K562 (cell line): Measurements from ENCODE around the gene CISD2. TPM values are rescaled to one million over a fixed set of nuclear protein-coding genes. Genes with fewer than 3 reads are reported as not detected.

Experiments used
- E2F3 ChIP-seq: fragments of 250-450 bp; sonication (Bioruptor Pico); IDR thresholded peaks from 2 replicates; pipeline ENCODE4 v1.4.0; 2020; ENCODE audit warnings: mild to moderate bottlenecking
- ELF2 ChIP-seq: fragments of 250-450 bp; sonication (Bioruptor Pico); IDR thresholded peaks from 2 replicates; pipeline ENCODE4 v1.5.0; 2021; ENCODE audit warnings: mild to moderate bottlenecking
- FOXK2 ChIP-seq, 2 experiments: fragments of 450-650 bp; IDR thresholded peaks in 1 of 2; conservative IDR thresholded peaks in 1 of 2; 2 replicates each; pipeline ENCODE4 v1.6.1; 2016; ENCODE audit warnings: low read depth in 2 of 2, mild to moderate bottlenecking in 1 of 2
- ID3 ChIP-seq, 2 experiments: fragments of 250-450 bp in 1 of 2; fragments of 450-650 bp in 1 of 2; sonication (Bioruptor Pico) in 1 of 2; IDR thresholded peaks; 2 replicates each; pipeline versions ENCODE4 v1.6.1 to v1.8.0; 2016 to 2021; ENCODE audit warnings: mild to moderate bottlenecking in 2 of 2, moderate library complexity in 2 of 2, missing compliant biosample characterization in 1 of 2, missing genetic modification characterization in 1 of 2
- ILF3 ChIP-seq: fragments of 450-650 bp; IDR thresholded peaks from 2 replicates; pipeline ENCODE4 v1.6.1; 2018; ENCODE audit warnings: antibody characterized with exemption, mild to moderate bottlenecking, moderate library complexity, borderline replicate concordance
- KDM4B ChIP-seq, 2 experiments: fragments of 450-650 bp in 1 of 2; sonication (generic) in 1 of 2; IDR thresholded peaks; 2 replicates each; pipeline ENCODE4 v1.6.1; 2016 to 2017; ENCODE audit warnings: borderline replicate concordance in 2 of 2, antibody characterized with exemption in 1 of 2, low read depth in 1 of 2, mild to moderate bottlenecking in 1 of 2
- MLX ChIP-seq, 2 experiments: fragments of 450-650 bp in 1 of 2; sonication (generic) in 1 of 2; formaldehyde crosslinking; conservative IDR thresholded peaks; 2 replicates each; pipeline versions ENCODE4 v1.4.0 to v1.8.1; 2020 to 2022; ENCODE audit warnings: mild to moderate bottlenecking in 1 of 2, missing genetic modification reagents in 1 of 2
- NRF1 ChIP-seq, 2 experiments: fragments of 450-650 bp; IDR thresholded peaks in 1 of 2; conservative IDR thresholded peaks in 1 of 2; 2 replicates each; pipeline ENCODE4 v1.6.1; 2014; ENCODE audit warnings: mild to moderate bottlenecking in 2 of 2
- PHF21A ChIP-seq: fragments of 450-650 bp; IDR thresholded peaks from 2 replicates; pipeline ENCODE4 v1.6.1; 2017; ENCODE audit warnings: low read depth, borderline replicate concordance
- PML ChIP-seq: IDR thresholded peaks from 2 replicates; pipeline ENCODE4 v1.6.1; 2012; ENCODE audit warnings: low read length, inconsistent platforms
- RAD51 ChIP-seq: fragments of 450-650 bp; IDR thresholded peaks from 2 replicates; pipeline ENCODE4 v1.7.1; 2016; ENCODE audit warnings: low read depth, mild to moderate bottlenecking, borderline replicate concordance
- SMAD4 ChIP-seq: fragments of 250-450 bp; sonication (Bioruptor Pico); conservative IDR thresholded peaks from 2 replicates; pipeline ENCODE4 v1.8.0; 2021; ENCODE audit warnings: inconsistent platforms, mild to moderate bottlenecking, moderate library complexity
- TCF3 ChIP-seq: sonication (generic); formaldehyde crosslinking; IDR thresholded peaks from 2 replicates; pipeline ENCODE4 v1.4.0; 2020; ENCODE audit warnings: mild to moderate bottlenecking, missing genetic modification reagents
- ZC3H8 ChIP-seq: fragments of 450-650 bp; IDR thresholded peaks from 2 replicates; pipeline ENCODE4 v1.6.1; 2017
- ZEB2 ChIP-seq: fragments of 450-650 bp; IDR thresholded peaks from 2 replicates; pipeline ENCODE4 v1.6.1; 2016
- ZNF511 ChIP-seq: sonication (generic); formaldehyde crosslinking; IDR thresholded peaks from 2 replicates; pipeline ENCODE4 v1.8.0; 2022; ENCODE audit warnings: mild to moderate bottlenecking, missing genetic modification reagents
- polyA plus RNA-seq, 8 experiments: library from polyadenylated mRNA; depleted of rRNA in 4 of 8; stranded (reverse) in 5 of 8; unstranded in 3 of 8; fragments of >200 nt; fragmentation: Nextera tagmentation in 2 of 8; fragmentation: Illumina TruSeq in 1 of 8; extraction: Ambion mirVana in 2 of 8; extraction: Trizol in 1 of 8; gene quantifications; 2 replicates each; pipeline versions ENCODE4 v1.2.1 to v1.2.3, GENCODE V29; 2011 to 2014; ENCODE audit warnings: inconsistent platforms in 1 of 8, missing spikeins in 1 of 8
- total RNA-seq, 7 experiments: library from RNA; depleted of rRNA in 6 of 7; stranded (reverse); fragments of >200 nt in 6 of 7; fragmentation: Illumina TruSeq in 2 of 7; extraction: Trizol in 2 of 7; gene quantifications; 2 replicates each; pipeline versions ENCODE4 v1.2.1 to v1.2.3, GENCODE V29; 2011 to 2021; ENCODE audit warnings: low replicate concordance in 1 of 7
- TF ChIP-seq, protein P1 (sequence below), 2 experiments: fragments of 200-800 bp in 1 of 2; sonication (Bioruptor generic) in 1 of 2; sonication (generic) in 1 of 2; formaldehyde crosslinking in 1 of 2; IDR thresholded peaks in 1 of 2; conservative IDR thresholded peaks in 1 of 2; 2 replicates each; pipeline versions ENCODE4 v1.5.0 to v1.6.1; 2016 to 2020; ENCODE audit warnings: missing compliant biosample characterization in 1 of 2, missing genetic modification characterization in 1 of 2, missing genetic modification reagents in 1 of 2
- TF ChIP-seq, protein P2 (sequence below), 2 experiments: IDR thresholded peaks; 2 replicates each; pipeline ENCODE4 v1.6.1; 2012; ENCODE audit warnings: improper control_type of control experiment in 2 of 2, low read depth in 2 of 2, low read length in 2 of 2, borderline replicate concordance in 1 of 2
- TF ChIP-seq, protein P3 (sequence below): sonication (generic); formaldehyde crosslinking; IDR thresholded peaks from 2 replicates; pipeline ENCODE4 v1.9.0; 2022; ENCODE audit warnings: mild to moderate bottlenecking, missing genetic modification reagents

CISD2 gene
- total and polyA plus RNA-seq, 9 of the 15 experiments (the other 6 are each of a cell fraction or from before 2014, with no cell fraction given): 37.8 to 91.4 (median 59.8) TPM

- TF ChIP-seq NRF1 (conservative IDR thresholded peaks at IDR 0.05 in 1 of 2, IDR thresholded peaks at IDR 0.05 in 1 of 2): peak; percentile 92 to 93
- TF ChIP-seq MLX (CRISPR knock-in tag; conservative IDR thresholded peaks at IDR 0.05): 0 out of 4 replicates have a peak, but pooled peaks of 1 of the 2 experiments have one; percentile 51
- TF ChIP-seq, protein P1, sequence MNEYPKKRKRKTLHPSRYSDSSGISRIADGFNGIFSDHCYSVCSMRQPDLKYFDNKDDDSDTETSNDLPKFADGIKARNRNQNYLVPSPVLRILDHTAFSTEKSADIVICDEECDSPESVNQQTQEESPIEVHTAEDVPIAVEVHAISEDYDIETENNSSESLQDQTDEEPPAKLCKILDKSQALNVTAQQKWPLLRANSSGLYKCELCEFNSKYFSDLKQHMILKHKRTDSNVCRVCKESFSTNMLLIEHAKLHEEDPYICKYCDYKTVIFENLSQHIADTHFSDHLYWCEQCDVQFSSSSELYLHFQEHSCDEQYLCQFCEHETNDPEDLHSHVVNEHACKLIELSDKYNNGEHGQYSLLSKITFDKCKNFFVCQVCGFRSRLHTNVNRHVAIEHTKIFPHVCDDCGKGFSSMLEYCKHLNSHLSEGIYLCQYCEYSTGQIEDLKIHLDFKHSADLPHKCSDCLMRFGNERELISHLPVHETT (CRISPR knock-in tag; conservative IDR thresholded peaks at IDR 0.05 in 1 of 2, IDR thresholded peaks at IDR 0.05 in 1 of 2): peak in 1 of 2 experiments; percentile 68; a peak in 1 of 4 replicates
- peak; percentile 52; the same call in 1 of the 2 replicates for TF ChIP-seq ZEB2
- TF ChIP-seq ELF2 (CRISPR knock-in tag): 0 out of 2 replicates have a peak, but pooled peaks have one; percentile 53
- TF ChIP-seq ILF3: 0 out of 2 replicates have a peak, but pooled peaks have one; percentile 49
- 0 out of 2 replicates have a peak, but pooled peaks have one; percentile 3 for TF ChIP-seq PHF21A
- no peak for TF ChIP-seq ID3 (CRISPR knock-in tag; IDR thresholded peaks at IDR 0.05)
- TF ChIP-seq ID3 (tag; IDR thresholded peaks at IDR 0.05): peak; percentile 74; the same call in 1 of the 2 replicates
- peak; percentile 36; the same call in 1 of the 2 replicates for TF ChIP-seq PML
- peak; percentile 28; the same call in 1 of the 2 replicates for TF ChIP-seq TCF3 (CRISPR knock-in tag)
- TF ChIP-seq, protein P2, sequence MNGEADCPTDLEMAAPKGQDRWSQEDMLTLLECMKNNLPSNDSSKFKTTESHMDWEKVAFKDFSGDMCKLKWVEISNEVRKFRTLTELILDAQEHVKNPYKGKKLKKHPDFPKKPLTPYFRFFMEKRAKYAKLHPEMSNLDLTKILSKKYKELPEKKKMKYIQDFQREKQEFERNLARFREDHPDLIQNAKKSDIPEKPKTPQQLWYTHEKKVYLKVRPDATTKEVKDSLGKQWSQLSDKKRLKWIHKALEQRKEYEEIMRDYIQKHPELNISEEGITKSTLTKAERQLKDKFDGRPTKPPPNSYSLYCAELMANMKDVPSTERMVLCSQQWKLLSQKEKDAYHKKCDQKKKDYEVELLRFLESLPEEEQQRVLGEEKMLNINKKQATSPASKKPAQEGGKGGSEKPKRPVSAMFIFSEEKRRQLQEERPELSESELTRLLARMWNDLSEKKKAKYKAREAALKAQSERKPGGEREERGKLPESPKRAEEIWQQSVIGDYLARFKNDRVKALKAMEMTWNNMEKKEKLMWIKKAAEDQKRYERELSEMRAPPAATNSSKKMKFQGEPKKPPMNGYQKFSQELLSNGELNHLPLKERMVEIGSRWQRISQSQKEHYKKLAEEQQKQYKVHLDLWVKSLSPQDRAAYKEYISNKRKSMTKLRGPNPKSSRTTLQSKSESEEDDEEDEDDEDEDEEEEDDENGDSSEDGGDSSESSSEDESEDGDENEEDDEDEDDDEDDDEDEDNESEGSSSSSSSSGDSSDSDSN (IDR thresholded peaks at IDR 0.05; ENCODE audit: borderline replicate concordance in 1 of 2, low read depth in 2 of 2, low read length in 2 of 2): peak in 1 of 2 experiments; percentile 24; a peak in 1 of 4 replicates
- TF ChIP-seq, protein P3, sequence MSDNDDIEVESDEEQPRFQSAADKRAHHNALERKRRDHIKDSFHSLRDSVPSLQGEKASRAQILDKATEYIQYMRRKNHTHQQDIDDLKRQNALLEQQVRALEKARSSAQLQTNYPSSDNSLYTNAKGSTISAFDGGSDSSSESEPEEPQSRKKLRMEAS (CRISPR knock-in tag): peak; percentile 89
- no peak for TF ChIP-seq ZC3H8
- peak; percentile 93 for TF ChIP-seq RAD51
- 0 out of 2 replicates have a peak, but pooled peaks have one; percentile 27 for TF ChIP-seq SMAD4 (CRISPR knock-in tag)
- TF ChIP-seq ZNF511 (CRISPR knock-in tag): peak; percentile 47; the same call in 1 of the 2 replicates
- 0 out of 4 replicates have a peak, but pooled peaks of 1 of the 2 experiments have one; percentile 18 for TF ChIP-seq KDM4B (IDR thresholded peaks at IDR 0.05; ENCODE audit: borderline replicate concordance in 2 of 2, low read depth in 1 of 2)
- TF ChIP-seq E2F3 (CRISPR knock-in tag): peak; percentile 64; the same call in 1 of the 2 replicates
- TF ChIP-seq FOXK2 (conservative IDR thresholded peaks at IDR 0.05 in 1 of 2, IDR thresholded peaks at IDR 0.05 in 1 of 2; ENCODE audit: low read depth in 2 of 2): peak; percentile 88
Measured at GRCh38 chr4:102868781-102869568, at the start of gene CISD2 (continued).
